Measurements from ENCODE around the gene DNAH5.

- no peak for TF ChIP-seq CTCF (IDR thresholded peaks at IDR 0.05)
- no peak for TF ChIP-seq POLR2A (IDR thresholded peaks at IDR 0.05)
These were observed 29.2 kb upstream of the DNAH5 start for GRCh38 chr5:13973724-13974123.

Measured in esophagus squamous epithelium (tissue), 4 donors.